NOMO-1 treated with dmso at 0.1 percent for 144 hours (cell line): Measurements from ENCODE around the gene CEBPB.
"Not testable (repeated sequence)": the region's sequence is repeated elsewhere in the genome, so short reads cannot be mapped to it uniquely, and the experiment has no call there.

Experiments
- DNase-seq: peaks from one replicate; lab custom pipeline; 2025; ENCODE audit not compliant: unreplicated experiment; lab: John Stamatoyannopoulos, UW

The CEBPB gene

GRCh38 chr20:50192364-50193198 lies 2.0 kb downstream of the CEBPB start:
- DNase-seq: peak; percentile 89

GRCh38 chr20:50193199-50193835 lies 2.7 kb downstream of the CEBPB start:
- DNase-seq: no peak

DNA sequence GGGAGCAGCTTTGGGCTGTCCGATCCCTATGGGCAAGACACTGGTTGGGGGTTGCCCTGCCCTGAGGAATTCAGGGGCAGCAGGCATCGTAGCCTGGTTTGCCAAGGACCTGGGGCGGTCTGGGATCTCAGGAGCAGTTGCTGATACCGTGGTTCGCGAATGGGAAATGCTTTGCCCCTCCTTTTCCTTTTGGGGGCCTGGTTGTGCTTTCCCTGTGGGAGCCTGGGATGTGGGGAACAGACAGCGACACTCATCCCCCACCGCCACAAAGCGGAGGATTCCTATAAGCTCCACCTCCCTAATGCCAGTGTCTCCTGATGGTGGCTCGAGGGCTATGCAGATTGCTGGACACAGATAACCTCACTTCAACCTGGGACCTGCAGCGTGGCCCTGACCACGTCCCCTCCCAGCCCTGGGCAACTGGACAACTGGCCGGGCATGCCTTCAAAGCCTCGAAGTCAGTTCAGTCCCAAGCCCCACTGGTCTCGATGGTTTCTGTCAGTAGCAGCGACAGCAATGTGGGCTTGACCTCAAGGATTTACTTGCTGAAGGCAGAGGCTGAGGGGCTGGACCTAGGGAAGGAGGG lies 3.3 kb downstream of the CEBPB start:
- no peak for DNase-seq

DNA sequence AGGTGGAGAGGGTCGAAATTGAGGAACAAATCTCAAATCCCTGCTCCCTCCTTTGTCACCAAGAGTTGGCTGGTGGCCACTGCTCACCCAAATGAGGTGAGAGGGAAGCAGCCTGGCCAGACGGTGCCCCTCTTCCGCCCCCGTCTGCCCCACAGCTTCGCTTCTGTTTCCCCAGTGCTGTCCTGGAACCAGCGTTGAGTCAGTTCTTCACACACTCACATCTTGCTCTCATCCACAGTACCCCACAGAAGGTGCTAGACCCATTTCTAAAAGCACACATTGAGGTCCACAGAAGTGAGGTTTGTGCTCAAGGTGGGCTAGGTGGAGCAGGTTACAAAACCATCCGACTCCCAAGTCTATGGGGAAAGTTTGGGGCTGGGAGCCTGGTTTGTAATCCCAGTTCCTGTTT lies 3.8 kb downstream of the CEBPB start:
- DNase-seq: no peak

GRCh38 chr20:50194831-50195523 lies 4.3 kb downstream of the CEBPB start:
- DNase-seq: no peak

DNA sequence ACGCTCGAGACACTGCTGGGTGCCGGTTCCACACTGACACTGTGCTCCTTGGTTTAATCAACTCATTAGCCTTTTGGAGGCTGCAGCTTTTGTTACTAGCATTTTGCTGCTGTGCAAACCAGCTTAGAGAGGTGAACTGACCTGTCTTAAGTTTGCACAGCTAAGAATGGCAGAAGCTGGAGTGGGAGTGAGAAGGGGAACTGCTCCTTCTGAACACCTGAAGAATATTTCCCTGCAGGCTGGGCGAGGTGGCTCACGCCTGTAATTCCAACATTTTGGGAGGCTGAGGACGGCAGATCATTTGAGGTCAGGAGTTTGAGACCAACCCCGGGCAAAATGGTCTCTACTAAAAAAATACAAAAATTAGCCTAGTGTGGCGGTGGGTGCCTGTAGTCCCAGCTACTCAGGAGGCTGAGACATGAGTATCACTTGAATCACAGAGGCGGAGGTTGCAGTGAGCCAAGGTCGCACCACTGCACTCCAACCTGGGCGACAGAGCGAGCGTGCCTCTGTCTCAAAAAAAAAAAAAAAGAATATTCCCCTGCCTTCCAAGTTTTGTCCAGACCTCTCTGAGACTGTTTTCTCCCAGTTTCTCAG lies 5.0 kb downstream of the CEBPB start:
- no peak for DNase-seq

GRCh38 chr20:50196248-50196647 lies 5.6 kb downstream of the CEBPB start:
- DNase-seq: no peak

- DNase-seq: no peak
Measured at GRCh38 chr20:50196896-50197295, 6.3 kb downstream of the CEBPB start.

DNA sequence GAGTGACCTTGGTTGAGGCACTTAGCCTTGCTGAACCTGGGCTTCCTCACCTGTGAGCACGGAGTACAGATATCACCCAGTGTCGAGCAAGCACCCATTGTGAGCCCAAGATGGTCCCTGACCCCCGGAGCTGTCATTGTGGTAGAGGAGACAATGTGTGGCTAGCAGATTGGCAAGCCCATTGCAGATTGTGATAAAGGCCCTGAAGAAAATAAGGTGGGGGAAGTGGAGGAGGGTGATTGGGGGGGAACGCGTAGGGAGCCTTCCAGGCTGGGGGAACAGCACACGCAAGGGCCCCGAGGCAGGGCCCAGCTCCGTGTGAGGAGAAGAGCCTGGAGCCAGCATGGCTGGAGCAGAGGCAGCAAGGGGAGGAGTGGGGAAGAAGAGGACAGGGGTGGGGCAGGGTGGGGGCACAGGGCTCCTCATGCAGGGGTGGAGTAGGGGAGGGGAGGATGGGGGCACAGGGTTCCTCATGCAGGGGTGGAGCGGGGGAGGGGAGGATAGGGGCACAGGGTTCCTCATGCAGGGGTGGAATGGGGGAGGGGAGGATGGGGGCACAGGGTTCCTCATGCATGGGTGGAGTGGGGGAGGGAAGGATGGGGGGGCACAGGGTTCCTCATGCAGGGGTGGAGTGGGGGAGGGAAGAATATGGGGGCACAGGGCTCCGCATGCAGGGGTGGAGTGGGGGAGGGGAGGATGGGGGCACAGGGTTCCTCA lies 7.0 kb downstream of the CEBPB start:
- DNase-seq: no peak

DNA sequence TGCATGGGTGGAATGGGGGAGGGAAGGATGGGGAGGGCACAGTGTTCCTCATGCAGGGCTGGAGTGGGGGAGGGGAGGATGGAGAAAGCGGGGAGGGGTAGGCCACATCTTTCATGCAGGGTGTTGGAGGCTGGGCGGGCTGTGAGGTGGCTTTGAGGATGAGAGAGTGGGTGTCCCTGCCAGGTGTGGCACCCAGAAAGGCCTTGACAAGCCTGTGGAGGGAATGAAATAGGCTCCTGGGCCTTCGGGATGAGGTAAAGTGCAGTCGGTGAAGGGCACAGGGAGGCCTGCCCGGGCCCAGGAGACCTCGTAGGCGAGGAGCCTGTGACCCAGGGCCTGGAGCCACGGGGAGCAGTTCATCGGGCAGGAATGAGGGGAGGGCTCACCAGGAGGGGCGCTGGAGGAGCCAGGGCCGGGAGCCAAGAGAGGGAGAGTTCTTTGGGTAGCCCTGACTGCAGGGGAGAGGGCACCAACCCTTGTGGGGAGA lies 7.6 kb downstream of the CEBPB start:
- DNase-seq: no peak

GRCh38 chr20:50198716-50199115 lies 8.1 kb downstream of the CEBPB start:
- DNase-seq: no peak

DNA sequence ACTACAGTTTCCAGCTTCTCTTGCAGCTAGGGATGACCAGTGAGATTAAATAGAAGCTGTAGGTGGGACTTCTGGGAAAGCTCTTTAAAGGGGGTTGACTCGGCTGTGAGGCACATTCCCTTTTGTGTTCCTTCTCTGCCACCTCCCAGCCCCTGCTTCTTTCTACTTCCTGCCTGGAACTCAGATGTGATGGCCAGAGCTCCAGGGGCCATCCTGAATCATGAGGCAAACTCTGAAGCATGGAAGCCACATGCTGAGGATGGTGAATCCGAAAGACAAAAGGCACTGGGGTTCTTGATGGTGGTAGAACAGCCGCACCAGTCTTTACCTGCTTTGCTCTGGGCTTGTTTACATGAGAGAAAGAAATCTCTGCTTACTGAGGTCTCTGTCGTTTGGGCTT lies 9.1 kb downstream of the CEBPB start:
- DNase-seq: no peak

GRCh38 chr20:50200482-50201104 lies 10.0 kb downstream of the CEBPB start:
- DNase-seq: no peak

DNA sequence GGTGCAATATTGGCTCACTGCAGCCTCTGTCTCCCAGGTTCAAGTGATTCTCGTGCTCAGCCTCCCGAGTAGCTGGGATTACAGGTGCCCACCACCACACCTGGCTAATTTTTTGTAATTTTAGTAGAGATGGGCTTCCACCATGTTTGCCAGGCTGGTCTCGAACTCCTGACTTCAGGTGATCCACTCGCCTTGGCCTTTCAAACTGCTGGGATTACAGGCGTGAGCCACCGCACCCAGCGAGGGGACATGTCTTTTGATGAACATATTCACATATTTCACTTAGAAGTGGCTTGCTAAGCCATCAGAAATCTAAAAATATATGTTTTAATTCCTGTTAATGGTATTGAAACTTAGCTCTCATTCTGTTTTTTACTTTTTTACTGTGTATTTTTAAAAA lies 11.1 kb downstream of the CEBPB start:
- DNase-seq: not testable (repeated sequence)

DNA sequence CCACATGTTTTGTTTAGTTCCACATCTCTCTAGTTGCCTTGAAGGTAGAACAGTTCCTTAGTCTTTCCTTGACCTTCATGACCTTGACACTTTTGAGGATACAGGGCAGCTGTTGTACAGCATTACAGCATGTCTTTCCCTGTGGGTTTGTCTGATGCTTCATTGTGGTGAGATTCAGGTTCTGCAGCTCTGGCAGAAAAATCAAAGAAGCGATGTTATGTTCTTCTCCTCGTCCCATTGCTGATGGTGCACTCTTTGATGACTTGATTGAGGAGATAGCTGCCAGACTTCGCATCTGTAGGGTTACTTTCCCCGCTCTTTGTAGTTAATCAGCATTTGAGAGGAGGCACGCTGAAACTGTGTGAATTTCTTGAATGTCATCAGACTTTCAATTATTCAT lies 12.0 kb downstream of the CEBPB start:
- DNase-seq: no peak

- DNase-seq: no peak
Measured at GRCh38 chr20:50203951-50204937, 13.6 kb downstream of the CEBPB start.

GRCh38 chr20:50207026-50207425 lies 16.4 kb downstream of the CEBPB start:
- no peak for DNase-seq

DNA sequence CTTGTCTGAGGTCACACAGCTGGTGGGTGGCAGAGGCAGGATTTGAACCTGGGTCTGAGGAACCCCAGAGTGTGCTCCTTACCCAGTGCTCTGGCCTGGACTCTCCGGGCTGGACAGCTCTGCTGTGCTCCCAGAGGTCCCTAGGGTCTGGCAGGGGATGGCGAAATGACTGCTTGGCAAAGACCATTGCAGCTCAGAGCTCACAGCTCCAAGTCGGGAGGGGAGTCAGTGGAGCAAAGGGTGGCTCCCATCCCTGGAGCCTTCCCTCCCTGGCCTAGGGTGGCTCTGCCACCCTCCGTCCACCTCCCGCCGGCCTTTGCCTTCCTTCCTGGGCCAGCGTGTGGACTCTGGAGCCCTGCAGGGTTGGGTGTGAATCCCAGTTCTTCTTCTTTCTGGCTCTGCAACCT lies 17.5 kb downstream of the CEBPB start:
- DNase-seq: no peak

GRCh38 chr20:50208815-50209214 lies 18.2 kb downstream of the CEBPB start:
- DNase-seq: not testable (repeated sequence)
